Stimulated activated CD8-positive, alpha-beta memory T cell treated with anti-CD3 and anti-CD28 coated beads, Interleukin-4, amount 100 ng/mL, for 1 hour (primary cell): ENCODE results near the gene ADARB2.
"Not testable (repeated sequence)": the region's sequence is repeated elsewhere in the genome, so short reads cannot be mapped to it uniquely, and the experiment has no call there.

ENCODE experiments used
- DNase-seq, 2 donors: peaks; one replicate each; pipeline ENCODE4 v3.0.0-alpha.2; 2020; ENCODE audit warnings: low read depth in 2 of 2, low spot score in 1 of 2

The ADARB2 gene

GRCh38 chr10:1247598-1248261 lies 489.6 kb downstream of the ADARB2 start:
- DNase-seq = no peak

- no peak for DNase-seq
Measured at GRCh38 chr10:1244493-1244892, 492.8 kb downstream of the ADARB2 start.

DNA sequence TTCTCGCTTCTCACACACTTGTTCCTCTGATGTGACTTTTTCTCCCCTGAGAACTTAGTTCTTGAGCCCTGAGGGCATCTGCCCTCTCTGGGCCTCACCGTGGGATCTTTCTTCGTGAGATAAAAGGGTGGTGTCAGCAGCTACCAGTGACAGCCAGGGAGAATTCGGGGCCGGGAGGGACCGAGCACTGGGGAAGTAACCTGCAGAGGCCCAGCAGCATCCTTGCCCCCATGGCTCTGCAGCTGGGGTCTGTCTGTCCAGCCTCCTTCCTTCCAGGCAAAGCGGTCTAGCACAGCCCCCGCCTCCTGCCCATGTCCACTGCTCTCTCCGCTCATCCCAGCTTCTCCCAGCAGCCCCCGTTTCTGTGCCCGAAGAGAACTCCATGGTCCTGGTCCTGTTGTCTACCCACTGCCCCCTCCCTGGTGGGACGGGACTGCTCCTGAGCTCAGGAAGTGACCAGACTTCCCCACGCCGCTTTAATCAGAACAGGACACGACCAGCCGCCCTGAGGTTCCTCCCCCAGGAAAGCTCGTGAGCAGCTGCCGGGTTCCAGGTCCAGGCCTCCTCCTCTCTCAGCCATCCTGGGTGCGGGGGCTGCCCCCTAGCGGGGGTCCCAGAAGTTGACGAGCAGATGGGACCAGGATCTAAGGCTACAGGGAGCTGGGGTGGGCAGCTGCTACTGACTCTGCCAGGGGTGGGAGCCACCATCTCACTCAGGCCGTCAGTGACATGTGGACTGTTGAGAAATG lies 493.7 kb downstream of the ADARB2 start:
- DNase-seq = no peak

- no peak for DNase-seq
Measured at GRCh38 chr10:1242975-1243374, 494.4 kb downstream of the ADARB2 start.

- no peak for DNase-seq
Measured at GRCh38 chr10:1241973-1242935, 495.1 kb downstream of the ADARB2 start.

- no peak for DNase-seq
Measured at GRCh38 chr10:1241322-1241890, 495.9 kb downstream of the ADARB2 start.

DNA sequence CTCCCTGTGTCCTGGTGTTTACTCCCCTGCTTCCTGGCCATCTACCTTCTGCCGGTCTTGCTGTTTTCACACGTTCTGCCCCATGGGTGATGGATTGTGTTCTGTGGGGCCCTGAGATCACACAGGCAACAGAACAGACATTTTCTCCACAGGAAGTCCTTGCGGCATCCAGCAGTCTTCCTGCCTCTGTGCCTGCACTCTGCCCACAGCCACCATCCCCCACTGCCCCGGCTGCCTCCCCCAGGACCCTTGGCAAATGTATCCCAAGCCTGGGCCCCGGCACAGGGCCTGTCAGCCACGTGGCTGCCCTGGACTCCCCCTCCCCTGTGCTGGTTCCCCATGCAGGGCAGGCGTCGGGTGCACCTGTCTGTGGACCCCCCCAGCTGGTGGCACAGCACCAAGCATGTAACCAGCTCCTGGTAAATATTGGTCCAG lies 497.0 kb downstream of the ADARB2 start:
- no peak for DNase-seq

DNA sequence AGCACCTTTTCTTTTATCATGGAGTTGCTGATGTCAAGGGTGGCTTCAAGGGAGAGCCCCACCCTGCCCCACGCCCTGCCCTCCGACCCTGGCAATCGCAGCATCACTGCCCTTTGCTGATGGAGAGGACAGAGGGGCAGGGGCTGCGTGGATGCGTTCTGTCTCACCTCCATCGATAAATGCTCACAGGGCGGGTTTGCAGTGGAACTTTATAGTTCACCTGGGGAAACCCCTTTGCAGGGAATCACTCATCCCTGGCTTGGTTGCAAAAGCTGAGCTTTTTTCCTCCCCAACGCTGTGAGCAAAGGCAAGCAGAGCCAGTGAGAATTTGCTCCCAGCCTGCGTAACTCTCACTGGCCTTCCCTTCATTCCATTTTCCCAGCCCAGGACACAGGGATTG lies 504.3 kb downstream of the ADARB2 start:
- DNase-seq = no peak

DNA sequence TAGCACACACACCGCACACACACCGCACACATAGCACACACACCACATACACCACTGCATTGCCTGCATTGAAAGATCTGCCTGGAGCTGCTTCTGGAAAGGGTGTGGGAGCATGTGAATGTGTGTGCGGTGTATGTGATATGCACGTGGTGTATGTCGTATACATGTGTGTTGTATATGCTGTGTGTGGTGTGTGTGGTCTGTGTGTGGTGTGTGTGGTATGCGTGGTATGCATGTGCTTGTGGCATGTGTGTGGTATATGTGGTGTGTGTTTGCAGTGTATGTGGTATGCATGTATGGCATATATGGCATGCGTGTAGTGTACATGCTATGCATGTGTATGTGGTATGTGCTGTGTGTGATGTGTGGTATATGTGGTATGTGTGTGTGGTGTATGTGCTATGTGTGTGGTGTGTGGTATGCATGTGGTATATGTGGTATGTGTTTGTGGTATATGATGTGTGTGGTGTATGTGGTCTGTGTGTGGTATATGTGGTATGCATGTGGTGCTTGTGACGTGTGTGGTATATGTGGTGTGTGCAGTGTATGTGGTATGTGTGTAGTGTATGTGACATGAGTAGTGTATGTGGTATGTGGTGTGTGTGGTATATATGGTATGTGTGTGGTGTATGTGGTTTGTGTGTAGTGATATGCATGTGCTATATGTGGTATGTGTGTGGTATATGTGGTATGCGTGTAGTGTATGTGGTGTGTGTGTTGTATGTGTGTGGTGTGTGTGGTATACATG lies 505.0 kb downstream of the ADARB2 start:
- DNase-seq = no peak

DNA sequence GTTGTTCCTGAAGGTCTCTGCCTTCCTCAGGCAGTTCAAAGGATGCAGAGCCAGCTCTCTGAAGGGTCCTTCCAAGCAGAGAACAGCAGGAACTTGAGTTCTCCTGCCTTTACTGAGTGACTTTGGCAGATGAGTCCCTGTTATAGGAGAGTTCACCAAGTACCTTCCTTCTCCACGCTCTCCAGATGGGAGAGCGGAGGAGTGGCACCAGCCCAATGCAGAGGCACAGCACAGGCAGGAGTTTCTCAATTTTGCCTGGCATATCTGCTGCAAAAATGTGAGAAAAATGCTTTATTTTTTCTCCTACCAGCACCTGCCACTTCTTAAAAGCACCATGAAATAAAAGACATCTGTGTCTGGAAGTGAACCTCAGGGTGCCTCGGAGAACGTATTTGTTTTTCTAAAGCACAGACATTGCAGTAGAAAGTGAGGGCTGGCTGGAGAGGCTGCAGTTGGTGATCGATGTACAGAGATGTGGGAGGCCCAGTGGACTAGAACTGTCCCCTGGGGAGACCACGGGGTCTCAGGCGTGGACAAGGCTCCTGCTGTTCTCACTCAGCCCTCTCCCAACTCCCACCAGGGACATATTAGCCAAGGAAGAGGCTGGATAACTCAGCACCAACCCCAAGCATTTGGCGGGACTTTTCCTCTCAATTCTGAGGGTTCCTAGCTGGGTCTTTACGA lies 506.6 kb downstream of the ADARB2 start:
- DNase-seq = no peak

DNA sequence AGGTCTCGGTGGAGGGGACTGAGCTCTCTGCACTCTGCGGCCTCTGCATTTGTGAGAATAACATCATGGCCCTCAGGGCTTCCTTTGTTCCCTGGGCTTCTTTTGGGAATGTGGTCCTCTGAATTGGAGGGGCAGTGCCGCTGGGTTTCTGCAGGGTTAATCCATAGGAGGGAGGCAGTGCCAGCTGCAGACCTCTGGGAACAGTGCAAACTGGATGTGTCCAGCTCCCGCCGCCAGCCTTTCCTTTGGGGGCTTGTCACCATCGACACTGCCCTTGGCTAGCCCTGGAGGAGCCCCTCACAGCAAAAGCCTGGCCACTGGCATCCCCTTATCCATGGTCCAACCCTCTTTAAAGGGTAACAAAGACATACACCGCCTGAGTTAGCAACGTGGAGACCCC lies 507.2 kb downstream of the ADARB2 start:
- DNase-seq = no peak

- no peak for DNase-seq
Measured at GRCh38 chr10:1229574-1229973, 507.8 kb downstream of the ADARB2 start.

- no peak for DNase-seq
Measured at GRCh38 chr10:1229116-1229515, 508.2 kb downstream of the ADARB2 start.

GRCh38 chr10:1228467-1228975 lies 508.8 kb downstream of the ADARB2 start:
- no peak for DNase-seq

DNA sequence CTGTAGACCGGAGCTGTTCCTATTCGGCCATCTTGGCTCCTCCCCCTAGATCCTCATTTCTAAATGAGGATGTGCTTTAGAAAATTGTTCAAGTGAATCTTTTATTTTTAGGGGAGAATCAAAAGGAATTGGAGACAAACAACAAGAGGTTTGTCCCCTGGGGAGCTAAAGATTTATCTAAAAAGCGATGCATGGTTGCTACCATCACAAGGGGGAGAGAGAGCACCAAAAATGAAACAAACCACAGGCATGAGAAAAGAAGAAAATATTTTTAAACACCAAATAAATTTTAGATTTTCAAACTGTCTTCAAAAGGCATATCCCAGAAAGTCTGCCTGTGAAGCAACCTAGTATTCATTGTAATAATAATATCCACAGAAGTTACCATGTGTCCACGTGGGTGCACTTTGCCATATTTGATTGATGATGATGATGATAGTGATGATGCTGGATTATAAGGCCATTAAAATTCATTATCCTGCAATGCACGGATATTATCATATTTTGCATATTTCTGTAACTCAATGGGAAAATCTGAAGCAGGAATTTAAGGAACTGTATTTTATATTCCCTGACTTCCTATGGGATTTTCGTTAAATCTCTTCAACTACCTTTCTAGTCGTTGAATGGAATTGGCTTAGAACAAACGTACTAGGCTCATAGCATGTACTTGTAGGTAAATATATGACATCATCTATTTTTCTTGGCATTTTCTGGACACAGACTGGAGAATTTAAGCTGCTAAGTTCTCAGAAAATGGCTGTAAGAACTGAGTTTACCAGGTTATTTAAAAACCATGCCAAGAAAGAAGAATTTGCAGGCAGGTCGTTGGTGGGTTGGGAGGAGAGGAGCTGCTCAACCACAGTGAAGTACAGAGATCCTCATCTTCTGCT lies 509.6 kb downstream of the ADARB2 start:
- no peak for DNase-seq

- not testable (repeated sequence) for DNase-seq
Measured at GRCh38 chr10:1226907-1227306, 510.4 kb downstream of the ADARB2 start.

DNA sequence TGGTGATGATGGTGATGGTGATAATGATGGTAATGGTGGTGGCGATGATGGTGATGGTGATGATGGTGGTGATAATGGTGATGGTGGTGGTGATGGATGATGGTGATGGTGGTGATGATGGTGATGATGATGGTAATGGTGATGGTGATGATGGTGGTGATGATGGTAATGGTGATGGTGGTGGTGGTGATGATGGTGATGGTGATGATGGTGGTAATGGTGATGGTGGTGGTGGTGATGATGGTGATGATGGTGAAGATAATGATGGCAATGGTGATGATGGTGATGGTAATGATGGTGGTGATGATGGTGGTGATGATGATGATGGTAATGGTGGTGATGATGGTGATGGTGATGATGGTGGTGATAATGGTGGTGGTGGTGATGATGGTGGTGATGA lies 517.5 kb downstream of the ADARB2 start:
- DNase-seq = not testable (repeated sequence)

- DNase-seq = no peak
Measured at GRCh38 chr10:1217661-1218060, 519.7 kb downstream of the ADARB2 start.

DNA sequence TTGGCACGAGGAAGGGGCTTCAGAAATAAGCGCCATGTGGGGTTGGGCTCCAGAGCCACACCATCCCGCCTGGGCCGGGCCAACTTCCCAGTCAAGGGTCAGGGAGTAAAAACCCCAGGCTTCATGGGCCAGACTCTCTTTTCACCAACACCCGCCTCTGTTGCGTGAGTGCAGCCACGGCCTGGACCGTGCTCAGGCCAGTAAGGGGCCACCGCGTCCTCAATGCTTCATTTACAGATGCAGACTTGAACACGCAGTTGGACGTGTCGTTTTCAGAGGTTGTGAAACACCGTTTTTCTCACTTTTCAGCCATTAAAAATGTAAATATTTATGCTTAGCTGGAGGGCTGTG lies 520.1 kb downstream of the ADARB2 start:
- no peak for DNase-seq
